Duodenal mucosa (tissue), 2 donors: ENCODE data around the gene MCEE.
"Not testable (repeated sequence)": the region's sequence is repeated elsewhere in the genome, so short reads cannot be mapped to it uniquely, and the experiment has no call there.

Source experiments
- H3K27ac ChIP-seq: one replicate; pipeline ENCODE4 v1.7.0; 2013; ENCODE audit warnings: low read depth, low read length
- H3K27me3 ChIP-seq, 2 donors: one replicate each; pipeline ENCODE4 v1.7.0; 2013; ENCODE audit warnings: low read length in 2 of 2, control low read depth in 1 of 2; ENCODE audit not compliant: insufficient read depth in 2 of 2, control insufficient read depth in 1 of 2
- H3K36me3 ChIP-seq, 2 donors: one replicate each; pipeline ENCODE4 v1.7.0; 2013; ENCODE audit warnings: low read length in 2 of 2, control low read depth in 1 of 2; ENCODE audit not compliant: insufficient read depth in 2 of 2, control insufficient read depth in 1 of 2
- H3K4me1 ChIP-seq, 2 donors: one replicate each; pipeline ENCODE4 v1.7.0; 2013; ENCODE audit warnings: low read length in 2 of 2, control low read depth in 1 of 2; ENCODE audit not compliant: insufficient read depth in 2 of 2, control insufficient read depth in 1 of 2
- H3K4me3 ChIP-seq, 2 donors: one replicate each; pipeline ENCODE4 v1.7.0; 2013; ENCODE audit warnings: low read length in 2 of 2, low read depth in 1 of 2
- H3K9ac ChIP-seq, 2 donors: one replicate each; pipeline ENCODE4 v1.7.0; 2013; ENCODE audit warnings: low read length in 2 of 2, low read depth in 1 of 2
- H3K9me3 ChIP-seq, 2 donors: one replicate each; pipeline ENCODE4 v1.7.0; 2013; ENCODE audit warnings: low read length in 2 of 2, control low read depth in 1 of 2; ENCODE audit not compliant: control insufficient read depth in 1 of 2

Gene MCEE

GRCh38 chr2:71130152-71130904 lies at the start of gene MCEE, which contains the start of gene MPHOSPH10:
TSS of gene MCEE (minus strand) at chr2:71130229. CDS start at chr2:71130219, 10 bp downstream.
TSS of gene MPHOSPH10 (plus strand) at chr2:71130634. CDS start at chr2:71130666, 32 bp downstream.
- Histone ChIP-seq H3K9ac (peak within 1 kb of the TSS; percentile 88 to 99), H3K27me3 (no peaks in the 10 kb centered on the region), H3K27ac (peak within 1 kb of the TSS; percentile 84), H3K4me3 (peak within 1 kb of the TSS; percentile 96 to 100), H3K4me1 (peaks cover 14 to 21% of the 10 kb centered on the region in 2 donors), H3K9me3 (no peaks in the 10 kb centered on the region), H3K36me3 (peaks cover 0 to 23% of the 10 kb centered on the region in 2 donors)

GRCh38 chr2:71178836-71179235 lies 48.8 kb upstream of the MCEE start:
- not testable (repeated sequence) for H3K4me1 ChIP-seq, H3K9ac ChIP-seq, H3K9me3 ChIP-seq, H3K36me3 ChIP-seq, H3K4me3 ChIP-seq, H3K27ac ChIP-seq, H3K27me3 ChIP-seq

GRCh38 chr2:71174207-71174606 lies 44.2 kb upstream of the MCEE start:
- no peaks in the 10 kb centered on the region for H3K4me1 ChIP-seq

GRCh38 chr2:71173096-71173495 lies 43.1 kb upstream of the MCEE start:
- Histone ChIP-seq H3K4me1 (no peaks in the 10 kb centered on the region), H3K36me3 (no peaks in the 10 kb centered on the region), H3K27ac (no peak overlapping the region), H3K9me3 (no peaks in the 10 kb centered on the region), H3K4me3 (no peak overlapping the region), H3K27me3 (no peaks in the 10 kb centered on the region), H3K9ac (no peak overlapping the region)

More at GRCh38 chr2:71174207-71174606, 44.2 kb upstream of the MCEE start:
- H3K27me3 ChIP-seq: no peaks in the 10 kb centered on the region
- no peaks in the 10 kb centered on the region for H3K36me3 ChIP-seq
- H3K9me3 ChIP-seq: no peaks in the 10 kb centered on the region
- no peak overlapping the region for H3K9ac ChIP-seq
- no peak overlapping the region for H3K27ac ChIP-seq
- H3K4me3 ChIP-seq: no peak overlapping the region

- Histone ChIP-seq H3K27ac (no peak overlapping the region), H3K9ac (no peak overlapping the region), H3K36me3 (no peaks in the 10 kb centered on the region), H3K4me1 (no peaks in the 10 kb centered on the region), H3K4me3 (no peak overlapping the region), H3K9me3 (no peaks in the 10 kb centered on the region), H3K27me3 (no peaks in the 10 kb centered on the region)
These were observed 36.8 kb upstream of the MCEE start for GRCh38 chr2:71166812-71167211.

GRCh38 chr2:71157124-71157793 lies 27.2 kb upstream of the MCEE start:
- peak overlapping the region; percentile 29 to 40 for H3K4me3 ChIP-seq
- no peak overlapping the region for H3K27ac ChIP-seq
- H3K36me3 ChIP-seq: no peaks in the 10 kb centered on the region
- H3K9me3 ChIP-seq: no peaks in the 10 kb centered on the region
- H3K9ac ChIP-seq: no peak overlapping the region
- peaks cover 0 to 3% of the 10 kb centered on the region in 2 donors for H3K4me1 ChIP-seq
- peaks cover 0 to 7% of the 10 kb centered on the region in 2 donors for H3K27me3 ChIP-seq

- Histone ChIP-seq H3K9me3 (no peaks in the 10 kb centered on the region), H3K36me3 (no peaks in the 10 kb centered on the region)
These were observed 26.5 kb upstream of the MCEE start for GRCh38 chr2:71156573-71156972.

GRCh38 chr2:71155846-71156245 lies 25.8 kb upstream of the MCEE start:
- no peak overlapping the region for H3K27ac ChIP-seq
- no peaks in the 10 kb centered on the region for H3K9me3 ChIP-seq
- peaks cover 0 to 7% of the 10 kb centered on the region in 2 donors for H3K27me3 ChIP-seq
- no peak overlapping the region for H3K9ac ChIP-seq
- H3K4me3 ChIP-seq: no peak overlapping the region
- peaks cover 0 to 2% of the 10 kb centered on the region in 2 donors for H3K36me3 ChIP-seq
- peaks cover 0 to 3% of the 10 kb centered on the region in 2 donors for H3K4me1 ChIP-seq

More at GRCh38 chr2:71156573-71156972, 26.5 kb upstream of the MCEE start:
- Histone ChIP-seq H3K4me3 (peak overlapping the region in 1 of 2 donors; percentile 40), H3K27me3 (peaks cover 0 to 7% of the 10 kb centered on the region in 2 donors), H3K4me1 (peaks cover 0 to 3% of the 10 kb centered on the region in 2 donors), H3K27ac (no peak overlapping the region), H3K9ac (no peak overlapping the region)

- H3K4me1 ChIP-seq: peaks cover 0 to 3% of the 10 kb centered on the region in 2 donors
These were observed 24.8 kb upstream of the MCEE start for GRCh38 chr2:71154798-71155197.

GRCh38 chr2:71154279-71154678 lies 24.2 kb upstream of the MCEE start:
- H3K27me3 ChIP-seq: peaks cover 0 to 7% of the 10 kb centered on the region in 2 donors
- no peak overlapping the region for H3K9ac ChIP-seq
- H3K4me1 ChIP-seq: peaks cover 0 to 3% of the 10 kb centered on the region in 2 donors
- no peak overlapping the region for H3K27ac ChIP-seq
- no peak overlapping the region for H3K4me3 ChIP-seq
- peaks cover 9 to 18% of the 10 kb centered on the region in 2 donors for H3K36me3 ChIP-seq
- no peaks in the 10 kb centered on the region for H3K9me3 ChIP-seq

More at GRCh38 chr2:71154798-71155197, 24.8 kb upstream of the MCEE start:
- Histone ChIP-seq H3K9ac (no peak overlapping the region), H3K36me3 (peaks cover 6 to 13% of the 10 kb centered on the region in 2 donors), H3K9me3 (no peaks in the 10 kb centered on the region), H3K27ac (no peak overlapping the region), H3K4me3 (no peak overlapping the region), H3K27me3 (peaks cover 0 to 7% of the 10 kb centered on the region in 2 donors)
